ENCODE data around the gene ARF6. TPM values are rescaled to one million over a fixed set of nuclear protein-coding genes. Genes with fewer than 3 reads are reported as not detected.
A peak's percentile ranks its signal among the peaks of the same experiment; 100 is the strongest.

ARF6 gene
- total RNA-seq (2014; rRNA removed; shearing (Covaris generic)) = 40.2 and 48.0 TPM in 2 replicates

- peak; percentile 95 for DNase-seq (ENCODE audit: low spot score)
- in situ Hi-C loops (cut with HindIII; ENCODE audit: low sequenced_read_pairs) = no loop called here
These were observed at the start of gene ARF6 for GRCh38 chr14:49892636-49893308. Gene ARF6, plus strand, starts transcription at chr14:49893082. Its CDS starts 655 bp downstream, at chr14:49893737.

GRCh38 chr14:49849213-49849847, 43.6 kb upstream of the ARF6 start:
- in situ Hi-C loops (cut with HindIII; ENCODE audit: low sequenced_read_pairs) = no loop called here
- no peak for DNase-seq (ENCODE audit: low spot score)

- DNase-seq (ENCODE audit: low spot score) = peak; percentile 5
- in situ Hi-C loops (cut with HindIII; ENCODE audit: low sequenced_read_pairs) = loop anchor here (25.0 kb wide), 1 partner anchor 285 kb away; no protein-coding TSS in a partner anchor
These were observed 41.1 kb upstream of the ARF6 start for GRCh38 chr14:49851813-49852212.

- in situ Hi-C loops (cut with HindIII; ENCODE audit: low sequenced_read_pairs) = loop anchor here (25.0 kb wide), 1 partner anchor 285 kb away; no protein-coding TSS in a partner anchor
These were observed 40.4 kb upstream of the ARF6 start, which contains the start of gene NEMF for GRCh38 chr14:49852301-49853157. Gene NEMF, minus strand, starts transcription at chr14:49852788. Its CDS starts 35 bp downstream, at chr14:49852753.

GRCh38 chr14:49853158-49853477, 39.8 kb upstream of the ARF6 start:
- no peak for DNase-seq (ENCODE audit: low spot score)
- in situ Hi-C loops (cut with HindIII; ENCODE audit: low sequenced_read_pairs) = loop anchor here (25.0 kb wide), 1 partner anchor 284 kb away; no protein-coding TSS in a partner anchor

More at GRCh38 chr14:49852301-49853157, 40.4 kb upstream of the ARF6 start, which contains the start of gene NEMF:
- peak; percentile 91 for DNase-seq (ENCODE audit: low spot score)

GRCh38 chr14:49853572-49854375, 39.1 kb upstream of the ARF6 start:
- in situ Hi-C loops (cut with HindIII; ENCODE audit: low sequenced_read_pairs) = loop anchor here (25.0 kb wide), 1 partner anchor 284 kb away; no protein-coding TSS in a partner anchor
- DNase-seq (ENCODE audit: low spot score) = peak; percentile 81

GRCh38 chr14:49857427-49858003, 35.4 kb upstream of the ARF6 start:
- no peak for DNase-seq (ENCODE audit: low spot score)
- in situ Hi-C loops (cut with HindIII; ENCODE audit: low sequenced_read_pairs) = loop anchor here (25.0 kb wide), 1 partner anchor 280 kb away; no protein-coding TSS in a partner anchor

GRCh38 chr14:49858383-49858782, 34.5 kb upstream of the ARF6 start:
- in situ Hi-C loops (cut with HindIII; ENCODE audit: low sequenced_read_pairs) = loop anchor here (25.0 kb wide), 1 partner anchor 279 kb away; no protein-coding TSS in a partner anchor
- DNase-seq (ENCODE audit: low spot score) = no peak

GRCh38 chr14:49860988-49861698, 31.7 kb upstream of the ARF6 start:
- no peak for DNase-seq (ENCODE audit: low spot score)
- in situ Hi-C loops (cut with HindIII; ENCODE audit: low sequenced_read_pairs) = loop anchor here (25.0 kb wide), 1 partner anchor 276 kb away; no protein-coding TSS in a partner anchor

GRCh38 chr14:49861699-49862088, 31.2 kb upstream of the ARF6 start:
- DNase-seq (ENCODE audit: low spot score) = peak; percentile 80
- in situ Hi-C loops (cut with HindIII; ENCODE audit: low sequenced_read_pairs) = loop anchor here (25.0 kb wide), 1 partner anchor 276 kb away; no protein-coding TSS in a partner anchor

GRCh38 chr14:49862089-49862673, 30.7 kb upstream of the ARF6 start:
- in situ Hi-C loops (cut with HindIII; ENCODE audit: low sequenced_read_pairs) = loop anchor here (25.0 kb wide), 1 partner anchor 275 kb away; no protein-coding TSS in a partner anchor
- peak; percentile 90 for DNase-seq (ENCODE audit: low spot score)

- in situ Hi-C loops (cut with HindIII; ENCODE audit: low sequenced_read_pairs) = loop anchor here (25.0 kb wide), 1 partner anchor 274 kb away; no protein-coding TSS in a partner anchor
- DNase-seq (ENCODE audit: low spot score) = peak; percentile 51
These were observed 29.2 kb upstream of the ARF6 start for GRCh38 chr14:49863487-49864281.

GRCh38 chr14:49865431-49865859, 27.4 kb upstream of the ARF6 start:
- DNase-seq (ENCODE audit: low spot score) = peak; percentile 78
- in situ Hi-C loops (cut with HindIII; ENCODE audit: low sequenced_read_pairs) = loop anchor here (25.0 kb wide), 1 partner anchor 272 kb away; no protein-coding TSS in a partner anchor

GRCh38 chr14:49867831-49868719, 24.8 kb upstream of the ARF6 start:
- in situ Hi-C loops (cut with HindIII; ENCODE audit: low sequenced_read_pairs) = loop anchor here (25.0 kb wide), 1 partner anchor 269 kb away; no protein-coding TSS in a partner anchor
- peak; percentile 95 for DNase-seq (ENCODE audit: low spot score)

GRCh38 chr14:49868720-49869114, 24.2 kb upstream of the ARF6 start:
- no peak for DNase-seq (ENCODE audit: low spot score)
- in situ Hi-C loops (cut with HindIII; ENCODE audit: low sequenced_read_pairs) = loop anchor here (25.0 kb wide), 1 partner anchor 269 kb away; no protein-coding TSS in a partner anchor
